ENCODE results near the gene GJB2. TPM values are rescaled to one million over a fixed set of nuclear protein-coding genes. Genes with fewer than 3 reads are reported as not detected.

GJB2 gene
- 10 to 100 TPM in 1 of 4 donors, 1 to 10 TPM in 2, under 1 TPM in 1; 0.54 to 57.5 (median 5.6) TPM for total RNA-seq

GRCh38 chr13:20192836-20193161 is at the start of gene GJB2:
TSS of gene GJB2 (minus strand) at chr13:20192938. CDS start at chr13:20189581, 3,357 bp downstream.
- peaks cover 0 to 34% (median 13%) of the 10 kb centered on the region in 3 donors for H3K4me1 ChIP-seq
- TF ChIP-seq POLR2A (IDR thresholded peaks at IDR 0.05) = no peak
- no peak for TF ChIP-seq EP300 (IDR thresholded peaks at IDR 0.05)
- no peak for TF ChIP-seq POLR2AphosphoS5 (IDR thresholded peaks at IDR 0.05)
- no peak for TF ChIP-seq CTCF (IDR thresholded peaks at IDR 0.05)
- H3K27ac ChIP-seq = peak within 1 kb of the TSS in 1 of 4 donors; percentile 38
- peak within 1 kb of the TSS; percentile 10 to 64 for H3K4me3 ChIP-seq
- H3K9me3 ChIP-seq = no peaks in the 10 kb centered on the region
- H3K36me3 ChIP-seq = no peaks in the 10 kb centered on the region
- ATAC-seq = no peak
- WGBS, 2 donors (ENCODE audit: low coverage in 1 of 2) = no CpG with 5 or more reads among the region's 39 CpGs
- peaks cover 76% of the 10 kb centered on the region for H3K27me3 ChIP-seq

GRCh38 chr13:20241593-20241992 is 48.9 kb upstream of the GJB2 start:
- TF ChIP-seq POLR2AphosphoS5 (IDR thresholded peaks at IDR 0.05) (no peak), POLR2A (IDR thresholded peaks at IDR 0.05) (no peak), EP300 (IDR thresholded peaks at IDR 0.05) (no peak), CTCF (IDR thresholded peaks at IDR 0.05) (no peak)
- no peak overlapping the region for H3K4me3 ChIP-seq
- H3K27me3 ChIP-seq = peaks cover 11% of the 10 kb centered on the region
- no peaks in the 10 kb centered on the region for H3K9me3 ChIP-seq
- no peaks in the 10 kb centered on the region for H3K4me1 ChIP-seq
- no peak for ATAC-seq
- no peak overlapping the region for H3K27ac ChIP-seq
- 73 to 80% methylated on average over 1 to 2 of the region's 2 CpGs for WGBS, 2 donors (ENCODE audit: low coverage in 1 of 2)
- H3K36me3 ChIP-seq = no peaks in the 10 kb centered on the region

GRCh38 chr13:20239748-20240147 is 47.0 kb upstream of the GJB2 start:
- 54 to 73% methylated on average over 2 to 4 of the region's 6 CpGs for WGBS, 2 donors (ENCODE audit: low coverage in 1 of 2)
- ATAC-seq = no peak
- TF ChIP-seq POLR2AphosphoS5 (IDR thresholded peaks at IDR 0.05) = no peak

GRCh38 chr13:20232556-20233277 is 40.0 kb upstream of the GJB2 start:
- 75% methylated on average over 6 of the region's 25 CpGs; no CpG with 5 or more reads in 1 of the 2 donors for WGBS, 2 donors (ENCODE audit: low coverage in 1 of 2)
- H3K4me1 ChIP-seq = peaks cover 0 to 12% (median 8%) of the 10 kb centered on the region in 3 donors
- H3K27ac ChIP-seq = no peak overlapping the region
- TF ChIP-seq EP300 (IDR thresholded peaks at IDR 0.05) = no peak
- TF ChIP-seq CTCF (IDR thresholded peaks at IDR 0.05) = no peak
- no peak for TF ChIP-seq POLR2AphosphoS5 (IDR thresholded peaks at IDR 0.05)
- TF ChIP-seq POLR2A (IDR thresholded peaks at IDR 0.05) = no peak
- ATAC-seq = no peak
- no peaks in the 10 kb centered on the region for H3K9me3 ChIP-seq
- H3K36me3 ChIP-seq = no peaks in the 10 kb centered on the region
- peak overlapping the region in 1 of 2 donors; percentile 38 for H3K4me3 ChIP-seq
- H3K27me3 ChIP-seq = peaks cover 64% of the 10 kb centered on the region

More at GRCh38 chr13:20239748-20240147, 47.0 kb upstream of the GJB2 start:
- Histone ChIP-seq H3K9me3 (no peaks in the 10 kb centered on the region), H3K4me3 (no peak overlapping the region), H3K27me3 (peaks cover 18% of the 10 kb centered on the region), H3K36me3 (no peaks in the 10 kb centered on the region), H3K27ac (no peak overlapping the region), H3K4me1 (no peaks in the 10 kb centered on the region)

GRCh38 chr13:20231839-20232555 is 39.3 kb upstream of the GJB2 start, which contains the start of gene GJB6:
TSS of gene GJB6 (minus strand) at chr13:20232319. CDS start at chr13:20223480, 8,839 bp downstream.
- ATAC-seq = no peak
- Histone ChIP-seq H3K9me3 (no peaks in the 10 kb centered on the region), H3K27ac (no peak within 1 kb of the TSS), H3K36me3 (no peaks in the 10 kb centered on the region), H3K27me3 (peaks cover 69% of the 10 kb centered on the region), H3K4me3 (peak within 1 kb of the TSS in 1 of 2 donors; percentile 38), H3K4me1 (peaks cover 0 to 12% (median 8%) of the 10 kb centered on the region in 3 donors)
- no CpG with 5 or more reads among the region's 85 CpGs for WGBS, 2 donors (ENCODE audit: low coverage in 1 of 2)
- TF ChIP-seq POLR2A (IDR thresholded peaks at IDR 0.05) (no peak), EP300 (IDR thresholded peaks at IDR 0.05) (no peak), CTCF (IDR thresholded peaks at IDR 0.05) (no peak), POLR2AphosphoS5 (IDR thresholded peaks at IDR 0.05) (no peak)

All from gastroesophageal sphincter (tissue), 4 donors.